Activated CD4-positive, alpha-beta T cell treated with anti-CD3 and anti-CD28 coated beads, Interleukin-2, amount 50 U/mL, for 1 hour (primary cell): Measurements from ENCODE around the gene PIGL.

ENCODE experiments used
- DNase-seq: peaks from one replicate; pipeline ENCODE4 v3.0.0-alpha.2; 2020

PIGL gene

DNA sequence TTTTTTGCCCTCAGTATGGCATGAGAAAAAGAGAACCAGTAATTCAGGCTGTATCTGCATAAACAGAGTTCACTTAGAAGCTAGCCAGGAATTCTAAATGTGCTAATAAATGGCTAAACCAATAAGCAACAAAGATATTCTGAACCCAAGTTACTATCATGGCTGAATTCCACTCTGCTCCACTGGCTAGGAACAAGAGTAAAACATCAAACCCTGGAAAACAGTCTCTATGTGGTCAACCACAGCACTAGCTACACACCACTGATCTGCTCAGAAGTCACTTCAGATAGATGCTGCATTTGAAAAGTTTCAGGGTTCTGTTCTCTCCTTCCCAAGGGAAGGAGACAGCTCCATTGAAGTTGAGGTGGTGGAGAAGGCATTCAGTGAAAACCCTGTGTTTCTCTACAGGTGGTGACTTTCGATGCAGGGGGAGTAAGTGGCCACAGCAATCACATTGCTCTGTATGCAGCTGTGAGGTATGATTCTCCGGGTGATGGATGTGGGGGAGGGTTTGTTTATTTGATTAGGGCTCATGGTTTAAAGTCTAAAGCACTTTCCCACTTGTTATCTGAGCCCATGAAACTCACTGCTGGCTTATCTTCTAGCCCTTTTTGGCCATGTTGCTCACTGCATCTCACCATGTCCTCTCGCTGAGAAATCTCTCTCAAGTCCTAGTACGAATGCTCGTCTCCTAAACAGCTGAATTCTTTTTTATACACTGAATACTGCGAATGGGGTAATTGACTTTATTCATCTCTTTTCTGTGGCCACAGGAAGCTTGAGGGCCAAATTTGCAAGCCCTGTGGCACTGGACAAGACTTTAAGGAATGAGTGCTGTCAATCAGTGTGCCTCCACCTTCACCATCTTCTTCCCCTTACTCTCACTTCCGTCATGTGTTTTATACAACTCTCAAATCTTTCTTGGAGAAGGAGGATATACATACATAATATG is 96.4 kb downstream of the PIGL start:
- no peak for DNase-seq

DNA sequence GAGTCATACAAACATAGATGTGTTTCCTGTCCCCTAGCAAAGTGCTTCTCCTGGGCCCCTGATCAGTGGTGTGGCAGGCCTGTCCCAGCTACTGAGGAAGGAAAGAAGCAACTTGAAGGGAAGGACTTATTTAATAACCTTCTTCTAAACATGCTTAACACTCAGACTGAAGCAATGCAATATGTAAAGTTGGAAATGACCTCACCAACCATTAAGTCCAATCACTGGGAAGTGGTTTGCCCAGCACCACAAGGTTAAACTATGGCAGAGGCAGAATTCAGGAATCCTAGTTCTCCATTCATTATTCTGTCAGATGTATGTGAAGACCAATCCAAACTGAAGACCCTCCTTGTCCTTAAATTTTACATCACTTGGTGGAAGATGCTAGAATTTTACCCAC is 97.2 kb downstream of the PIGL start:
- DNase-seq, result no peak

DNA sequence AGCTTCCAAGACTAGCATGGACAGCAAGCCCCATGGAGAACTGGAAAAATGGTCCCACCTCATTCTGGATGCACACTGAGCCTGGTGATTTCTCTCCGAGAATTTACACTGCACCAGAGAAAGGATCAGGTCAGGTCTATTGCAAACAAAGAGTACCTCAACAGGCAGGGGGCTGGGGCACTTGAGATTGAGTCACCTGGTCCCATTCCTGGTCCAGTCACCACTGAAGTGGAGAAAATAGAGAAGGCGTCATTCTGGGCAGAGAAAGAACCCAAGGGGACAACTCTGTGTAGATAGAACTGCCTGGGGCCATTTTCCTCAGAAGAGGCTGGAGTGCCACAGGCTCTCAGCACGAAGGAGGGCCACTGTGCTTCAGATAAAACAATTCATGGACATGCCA is 97.8 kb downstream of the PIGL start:
- no peak for DNase-seq

DNA sequence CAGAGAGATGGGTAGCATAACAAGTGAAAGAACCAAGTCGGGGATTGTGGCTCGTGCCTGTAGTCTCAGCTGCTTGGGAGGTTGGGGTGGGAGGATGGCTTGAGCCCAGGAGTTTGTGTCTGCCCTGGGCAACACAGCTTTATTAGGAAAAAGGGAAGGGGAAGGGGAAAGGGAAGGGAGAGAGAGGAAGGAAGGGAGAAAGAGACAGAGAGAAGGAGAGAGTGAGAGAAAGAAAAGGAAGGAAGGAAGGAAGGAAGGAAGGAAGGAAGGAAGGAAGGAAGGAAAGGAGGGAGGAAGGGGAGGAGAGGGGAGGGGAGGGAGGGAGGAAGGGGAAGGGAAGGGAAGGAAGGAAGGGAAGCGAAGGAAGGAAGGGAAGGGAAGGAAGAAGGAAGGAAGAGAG is 103.0 kb downstream of the PIGL start:
- DNase-seq, result no peak

DNA sequence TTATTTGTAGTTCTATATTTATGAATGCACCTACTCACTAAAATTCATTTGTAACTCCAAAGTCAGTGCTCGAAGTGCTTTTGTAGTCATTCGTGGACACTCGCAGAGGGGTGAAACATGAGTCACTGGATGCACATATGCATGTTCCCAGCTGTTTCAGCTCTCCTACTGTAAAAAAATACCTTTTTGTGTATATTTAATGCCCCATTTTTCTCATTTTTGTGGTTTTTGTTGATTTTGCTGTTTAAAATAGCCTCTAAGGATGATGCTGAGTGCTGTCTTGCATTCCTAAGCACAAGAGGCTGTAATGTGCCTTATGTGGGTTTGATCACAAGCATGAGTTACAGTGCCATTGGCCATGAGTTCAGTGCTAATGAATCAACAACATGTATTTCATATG is 105.6 kb downstream of the PIGL start:
- no peak for DNase-seq

DNA sequence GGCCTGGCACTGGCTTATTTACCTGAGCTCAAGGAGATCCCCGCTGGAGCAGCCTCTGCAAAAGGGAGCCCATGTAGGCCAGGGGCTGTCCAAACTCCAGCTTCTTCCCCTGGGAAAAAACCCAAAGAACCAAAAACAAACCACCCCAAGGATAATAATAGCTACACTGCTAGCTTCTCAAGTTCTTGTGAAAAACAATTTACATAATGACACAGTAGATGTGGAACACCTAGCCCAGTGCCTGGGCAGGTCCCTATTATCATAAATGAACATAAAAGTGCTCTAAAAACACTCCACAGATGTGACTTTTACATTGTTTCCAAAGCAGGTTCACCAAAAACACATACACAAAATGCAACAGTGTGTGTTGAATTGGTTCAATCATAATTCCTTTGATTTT is 109.0 kb downstream of the PIGL start:
- no peak for DNase-seq

DNA sequence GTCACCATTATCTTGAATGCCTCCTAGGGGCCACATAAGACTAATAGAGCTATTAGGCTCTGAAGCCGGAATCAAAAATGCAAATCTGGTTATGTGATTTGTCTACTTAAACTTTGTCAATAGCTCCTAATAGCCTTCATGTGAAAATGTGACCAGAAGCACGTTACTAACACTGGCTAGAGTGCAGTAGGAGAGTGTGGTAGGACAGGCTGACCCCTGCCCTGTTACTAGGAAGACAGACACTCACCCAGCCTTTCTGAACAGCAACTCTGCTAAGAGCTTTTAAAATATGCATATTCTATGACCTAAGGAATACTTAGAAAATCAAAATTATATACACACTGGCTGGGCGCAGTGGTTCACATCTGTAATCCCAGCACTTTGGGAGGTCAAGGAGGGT is 110.0 kb downstream of the PIGL start:
- DNase-seq, result no peak

DNA sequence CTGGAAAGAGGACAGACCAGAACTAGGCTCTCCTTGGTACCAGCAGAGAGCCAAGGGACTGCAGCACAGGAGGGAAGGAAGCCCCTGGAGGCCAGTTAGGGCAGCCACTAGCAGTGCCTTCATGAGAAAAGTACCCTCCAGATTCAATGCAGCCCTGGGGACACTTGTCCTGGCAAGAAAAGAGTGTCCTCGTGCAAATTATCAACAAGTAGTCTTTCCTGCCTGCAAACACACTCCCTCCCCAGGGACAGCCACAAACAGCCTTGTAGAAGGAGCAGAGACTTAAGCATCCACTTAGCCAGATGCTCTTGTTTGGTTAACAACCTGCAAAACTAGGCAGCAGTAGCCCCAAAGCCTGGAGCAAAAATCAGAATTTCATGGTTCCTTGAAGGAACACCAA is 112.0 kb downstream of the PIGL start:
- DNase-seq, result no peak

DNA sequence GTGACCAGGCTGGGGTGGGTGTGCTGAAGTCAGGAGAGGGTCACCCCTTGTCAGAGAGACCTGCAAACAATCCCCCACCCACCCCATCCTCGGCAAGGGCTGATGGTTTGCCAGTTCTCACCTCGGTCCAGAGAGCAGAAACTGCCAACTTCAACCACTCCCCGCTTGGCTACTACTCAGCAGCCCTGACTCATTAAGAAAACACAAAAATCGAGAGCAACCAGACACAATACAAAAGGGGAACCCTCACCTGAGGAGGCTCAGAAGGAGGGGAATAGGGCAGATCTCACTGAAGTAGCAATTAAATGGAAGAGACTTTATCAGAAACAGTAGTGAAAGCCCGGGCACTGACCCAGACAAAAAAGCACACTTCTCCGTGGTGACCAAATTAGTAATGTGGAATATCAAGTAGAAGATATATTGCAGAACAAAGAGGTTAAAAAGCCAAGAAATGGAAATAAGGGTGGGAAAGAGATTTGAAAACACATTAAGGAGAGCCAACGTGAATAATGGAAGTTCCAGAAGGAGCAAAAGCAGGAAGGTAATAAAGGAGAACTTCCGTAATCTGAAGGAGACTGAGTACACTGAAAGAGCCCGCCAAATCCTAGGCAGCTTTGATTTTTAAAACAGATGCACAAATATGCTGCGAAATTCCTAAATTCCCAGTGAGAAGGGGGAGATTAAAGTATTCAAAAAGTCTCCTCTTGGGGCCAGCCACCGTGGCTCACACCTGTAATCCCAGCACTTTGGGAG is 112.7 kb downstream of the PIGL start:
- no peak for DNase-seq

DNA sequence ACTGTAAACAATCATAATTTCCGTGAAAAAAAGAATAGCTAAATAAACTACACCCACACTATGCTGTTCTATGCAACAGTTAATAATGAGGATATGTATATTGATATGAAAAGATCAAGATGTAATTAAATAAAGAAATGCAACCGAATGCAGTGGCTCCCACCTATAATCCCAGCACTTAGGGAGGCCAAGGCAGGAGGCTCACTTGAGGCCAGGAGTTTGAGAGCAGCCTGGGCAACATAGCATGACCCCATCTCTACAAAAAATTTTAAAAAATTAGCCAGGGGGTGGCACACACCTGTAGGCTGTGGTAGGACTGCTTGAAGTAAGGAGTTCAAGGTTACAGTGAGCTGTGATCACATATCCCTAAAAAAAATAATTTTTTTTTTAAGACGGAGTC is 121.4 kb downstream of the PIGL start:
- DNase-seq, result no peak

DNA sequence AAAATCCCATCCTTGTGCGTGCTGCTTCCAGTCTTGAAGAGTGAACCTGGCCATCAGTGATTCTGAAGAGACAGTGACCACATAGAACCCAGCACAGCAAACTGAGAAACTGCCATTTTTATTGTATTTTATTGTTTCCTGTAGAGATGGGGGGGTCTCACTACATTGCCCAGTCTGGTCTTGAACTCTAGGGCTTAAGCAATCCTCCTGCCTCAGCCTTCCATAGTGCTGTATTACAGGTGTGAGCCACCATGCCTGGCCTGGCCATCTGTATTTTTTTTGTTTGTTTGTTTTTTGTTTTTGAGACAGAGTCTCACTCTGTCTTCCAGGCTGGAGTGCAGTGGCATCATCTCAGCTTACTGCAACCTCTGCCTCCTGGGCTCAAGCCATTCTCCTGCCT is 122.4 kb downstream of the PIGL start:
- DNase-seq, result no peak

DNA sequence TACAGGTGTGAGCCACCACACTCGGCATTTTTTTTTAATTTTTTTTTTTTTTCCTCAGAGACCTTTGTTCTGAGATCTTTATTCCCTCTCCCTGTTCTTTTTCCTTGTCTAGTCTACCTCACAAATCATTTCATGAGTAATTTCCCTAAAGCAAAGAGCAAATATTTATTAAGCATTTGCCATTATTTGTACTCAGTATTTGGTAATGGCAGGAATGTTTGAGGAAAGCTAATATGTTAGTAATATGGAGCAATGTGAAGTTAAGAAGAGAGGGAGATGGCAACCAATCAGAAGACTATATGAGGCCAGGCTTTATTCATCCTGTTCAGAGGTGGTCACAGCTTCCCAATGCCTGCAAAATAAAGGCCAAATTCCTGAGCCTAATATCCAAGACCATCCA is 122.9 kb downstream of the PIGL start:
- DNase-seq, result no peak

DNA sequence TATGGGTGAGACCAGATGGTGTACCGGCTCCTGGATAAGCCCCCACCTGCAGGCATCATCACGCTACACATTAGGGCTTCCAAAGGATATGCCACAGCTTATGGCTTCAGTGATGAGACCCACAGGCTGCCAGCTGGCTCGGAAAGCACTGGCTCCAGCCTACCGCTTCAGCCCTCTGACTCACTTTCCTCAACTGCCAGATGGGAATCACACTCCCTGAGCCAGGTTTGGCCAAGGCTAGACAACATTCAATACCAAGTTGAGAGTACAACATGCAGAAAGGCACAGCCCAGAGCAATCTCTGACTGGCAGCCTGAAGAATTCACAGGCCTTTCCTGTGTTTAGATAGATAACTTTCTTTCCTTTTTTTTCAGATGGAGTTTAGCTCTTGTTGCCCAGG is 126.0 kb downstream of the PIGL start:
- no peak for DNase-seq

DNA sequence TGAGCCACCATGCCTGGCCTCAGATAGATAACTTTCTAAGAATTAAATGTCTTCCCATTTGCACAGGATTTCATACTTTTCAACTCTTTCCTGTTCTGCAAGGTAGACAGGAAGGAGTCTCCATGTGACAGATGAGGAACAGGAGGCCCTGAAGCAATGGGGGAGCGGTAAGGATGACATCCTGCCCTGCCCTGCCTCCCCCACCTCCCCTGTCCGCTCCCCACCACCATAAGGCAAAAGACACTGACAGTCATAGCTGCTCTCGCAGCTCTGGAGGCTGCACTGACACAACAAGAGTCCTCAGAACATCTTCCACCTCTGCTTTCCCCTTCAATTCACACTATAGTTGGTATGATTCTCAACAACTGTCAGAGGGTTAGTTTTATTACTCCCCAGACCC is 126.6 kb downstream of the PIGL start:
- DNase-seq, result no peak

DNA sequence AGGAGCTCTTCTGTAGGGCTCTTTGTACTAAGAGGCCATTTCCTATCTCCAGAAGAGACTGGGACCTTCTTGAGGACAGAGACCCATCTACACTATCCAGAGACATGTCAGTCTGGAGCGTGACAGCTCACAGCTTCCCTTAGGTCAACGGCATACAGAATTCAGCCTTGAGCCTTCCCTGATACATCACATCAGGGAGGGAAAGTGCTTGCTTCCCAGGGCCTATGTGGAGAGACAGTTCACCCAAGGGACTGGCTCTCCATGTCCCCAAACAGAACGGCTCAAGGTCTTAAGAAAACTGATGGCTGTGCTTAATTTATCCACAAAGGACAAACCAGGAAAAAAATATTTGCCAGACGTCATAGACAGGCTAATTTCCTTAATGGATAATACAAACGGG is 128.6 kb downstream of the PIGL start:
- DNase-seq, result no peak

DNA sequence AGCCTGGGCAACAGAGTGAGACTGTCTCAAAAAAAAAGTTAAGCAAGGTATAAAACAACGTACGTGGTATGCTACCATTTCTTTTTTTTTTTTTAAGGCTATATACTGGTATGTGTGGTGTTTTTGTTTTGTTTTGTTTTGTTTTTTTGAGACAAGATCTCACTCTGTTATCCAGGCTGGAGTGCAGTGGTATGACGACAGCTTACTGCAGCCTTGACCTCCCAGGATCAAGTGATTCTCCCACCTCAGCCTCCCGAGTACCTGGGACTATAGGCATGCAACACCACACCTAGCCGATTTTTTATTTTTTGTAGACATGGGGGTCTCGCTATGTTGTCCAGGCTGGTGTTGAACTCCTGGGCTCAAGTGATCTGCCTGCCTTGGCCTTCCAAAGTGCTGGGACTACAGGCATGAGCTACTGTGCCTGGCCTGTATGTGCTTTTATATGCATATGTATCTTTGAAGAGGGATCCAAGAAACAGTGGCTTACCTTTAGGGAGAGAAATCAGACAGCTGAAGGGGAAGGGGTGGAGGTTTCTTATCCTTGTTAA is 129.8 kb downstream of the PIGL start:
- no peak for DNase-seq

DNA sequence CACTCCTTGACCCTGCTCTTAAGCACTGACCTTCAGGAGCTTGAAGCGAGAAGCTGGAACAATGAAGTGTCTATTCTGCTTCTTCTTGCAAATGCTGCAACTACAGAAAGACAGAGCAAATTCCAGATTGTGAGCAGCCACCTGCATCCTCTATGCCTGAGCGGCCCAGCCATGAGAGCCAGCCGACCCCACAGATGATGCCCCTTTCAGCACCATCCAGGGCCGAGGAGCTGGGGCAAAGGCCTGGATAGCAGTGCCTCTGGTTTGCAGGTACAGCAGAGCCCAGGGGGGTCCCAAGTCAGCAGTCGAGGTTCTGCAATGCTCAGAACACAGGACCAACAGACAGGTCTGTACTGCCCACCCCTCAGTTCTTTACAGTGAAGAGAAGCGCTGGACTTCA is 131.6 kb downstream of the PIGL start:
- DNase-seq, result no peak

DNA sequence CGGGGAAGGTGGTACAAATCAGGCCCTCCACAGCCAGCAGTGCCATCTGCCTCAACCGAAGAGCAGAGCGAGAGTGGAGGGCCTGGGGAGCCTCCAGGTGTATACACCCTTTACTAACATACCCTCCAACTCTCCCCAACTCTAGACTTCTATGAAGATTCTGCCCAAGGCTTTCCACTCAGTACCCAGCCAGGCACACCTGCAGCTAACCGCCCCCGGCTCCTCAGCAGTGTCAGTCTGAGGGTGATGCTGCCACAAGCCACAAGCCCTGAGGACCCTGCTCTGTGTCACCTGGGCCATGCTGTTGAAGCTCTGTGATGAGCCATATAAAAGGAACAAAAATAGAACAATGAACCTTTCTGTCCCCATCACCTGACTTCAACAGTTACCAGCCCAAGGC is 132.4 kb downstream of the PIGL start:
- DNase-seq, result no peak

DNA sequence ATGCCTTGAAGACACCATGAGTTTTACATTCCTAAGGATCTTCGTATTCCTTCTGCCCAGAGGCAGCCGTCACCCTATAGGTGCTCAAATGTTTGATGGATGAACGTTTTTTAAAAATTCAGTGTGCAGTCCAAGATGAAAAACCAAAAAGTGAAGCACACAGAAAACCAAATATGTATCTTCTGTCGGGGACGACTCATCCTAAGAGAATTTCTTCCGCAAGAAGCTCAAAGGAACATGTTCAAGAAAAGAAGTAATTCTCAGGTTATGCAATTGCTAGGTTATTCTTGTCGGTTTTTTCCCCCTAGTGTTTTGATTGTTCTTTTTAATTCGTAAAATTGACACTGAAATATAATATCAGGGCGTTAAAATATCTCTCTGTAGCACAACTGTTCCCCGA is 134.8 kb downstream of the PIGL start:
- no peak for DNase-seq

DNA sequence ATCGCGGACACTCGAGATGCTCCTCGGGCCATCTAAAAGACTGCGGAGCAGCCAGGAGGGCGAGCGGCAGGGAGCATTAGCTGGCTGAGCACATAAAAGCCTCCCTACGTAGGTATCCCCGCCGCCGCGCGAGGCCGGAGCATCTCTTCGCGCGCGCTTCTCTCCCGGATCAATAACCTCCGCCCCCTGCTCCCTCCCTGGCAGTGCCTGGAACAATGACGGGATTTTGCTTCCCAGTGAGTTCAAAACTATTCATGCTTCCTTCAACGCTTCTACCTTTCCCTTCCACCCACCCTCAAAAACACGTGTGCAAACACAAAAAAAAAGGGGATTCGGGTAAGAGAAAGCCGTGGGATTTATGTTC is 135.3 kb downstream of the PIGL start:
- DNase-seq, result peak; percentile 17

DNA sequence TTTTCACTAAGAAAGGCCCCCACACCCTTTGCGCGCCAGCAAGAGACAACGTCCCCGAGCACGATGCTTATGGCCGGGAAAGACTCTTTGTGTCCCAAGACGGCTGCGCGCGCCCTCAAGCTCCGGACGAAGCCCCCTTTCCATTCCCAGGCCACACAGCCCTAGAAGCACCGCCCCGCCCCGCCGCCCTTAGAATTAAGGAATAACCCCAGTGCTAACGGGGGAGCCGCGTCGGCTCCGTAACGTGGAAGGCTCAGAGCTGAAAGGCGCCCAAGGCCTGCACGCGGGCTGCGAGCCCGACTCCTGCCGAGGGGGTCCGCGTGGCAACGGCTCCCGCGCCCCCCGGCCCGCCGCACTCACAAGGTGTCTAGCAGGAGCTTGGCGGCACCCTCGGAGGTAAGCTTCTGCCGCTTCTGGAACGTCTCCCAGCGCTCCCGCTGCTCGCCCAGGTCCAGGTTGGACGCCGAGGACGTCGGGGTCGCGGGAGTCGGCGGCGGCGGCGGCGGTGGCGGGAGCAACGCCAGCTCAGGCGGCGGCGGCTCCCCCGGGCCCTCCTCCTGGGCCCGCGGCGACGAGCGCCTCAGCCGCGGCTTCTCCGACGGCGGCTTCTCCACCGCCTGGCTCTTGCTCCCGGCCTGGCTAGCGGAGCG is 135.8 kb downstream of the PIGL start:
- DNase-seq, result peak; percentile 21

DNA sequence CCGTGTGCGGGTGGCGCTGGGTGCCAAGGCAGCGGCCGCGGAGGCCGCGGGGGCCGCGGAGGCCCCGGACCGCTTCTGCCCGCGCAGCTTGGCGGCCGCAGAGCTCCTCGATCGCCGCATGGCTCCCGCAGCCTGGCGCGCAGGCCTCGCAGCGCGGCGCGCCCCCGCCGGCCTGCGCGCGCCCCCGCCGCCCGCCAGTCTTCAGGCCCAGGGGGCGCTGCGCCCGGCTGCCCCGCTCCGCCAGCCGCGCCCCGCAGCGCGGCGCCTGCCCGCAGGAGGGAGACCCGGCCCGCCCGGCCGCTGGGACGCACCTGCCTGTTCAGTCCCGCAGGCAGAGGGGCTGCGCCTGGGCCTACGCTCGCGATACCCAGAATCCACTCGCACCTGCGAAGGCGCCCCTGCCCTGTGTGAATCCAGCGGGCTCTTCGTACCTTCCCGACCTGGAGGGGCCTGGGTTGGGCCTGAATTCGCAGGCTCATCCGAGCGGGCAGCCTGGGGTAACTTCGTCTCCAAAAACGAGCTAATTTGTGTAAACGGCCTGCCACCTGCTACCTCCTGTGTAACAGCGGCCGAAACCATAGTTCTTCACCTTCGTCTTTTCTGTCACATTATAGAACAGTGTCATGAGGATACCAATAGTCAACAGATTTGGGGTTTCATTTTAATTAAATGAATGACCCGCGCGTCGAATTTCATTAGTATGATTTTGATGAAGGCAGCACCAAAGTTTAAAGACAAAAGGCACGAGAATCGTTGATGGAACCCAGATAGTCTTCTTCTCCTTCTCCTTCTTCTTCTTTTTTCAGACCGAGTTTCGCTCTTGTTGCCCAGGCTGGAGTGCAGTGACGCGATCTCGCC is 136.5 kb downstream of the PIGL start, which contains the start of gene CENPV:
CENPV (minus strand) TSS at position 153 of the 858 bp plus-strand sequence; CDS start at position 120, 33 bp downstream.
- DNase-seq, result peak; percentile 65
